GM12801 (cell line): Measurements from ENCODE around the gene ITGA3.

Experiments used
- TF ChIP-seq, protein P1 (sequence below): IDR thresholded peaks from one replicate; pipeline ENCODE4 v1.5.1; 2011; ENCODE audit warnings: control low read depth; ENCODE audit not compliant: insufficient read length; ENCODE audit errors: extremely low read depth

Gene ITGA3

DNA sequence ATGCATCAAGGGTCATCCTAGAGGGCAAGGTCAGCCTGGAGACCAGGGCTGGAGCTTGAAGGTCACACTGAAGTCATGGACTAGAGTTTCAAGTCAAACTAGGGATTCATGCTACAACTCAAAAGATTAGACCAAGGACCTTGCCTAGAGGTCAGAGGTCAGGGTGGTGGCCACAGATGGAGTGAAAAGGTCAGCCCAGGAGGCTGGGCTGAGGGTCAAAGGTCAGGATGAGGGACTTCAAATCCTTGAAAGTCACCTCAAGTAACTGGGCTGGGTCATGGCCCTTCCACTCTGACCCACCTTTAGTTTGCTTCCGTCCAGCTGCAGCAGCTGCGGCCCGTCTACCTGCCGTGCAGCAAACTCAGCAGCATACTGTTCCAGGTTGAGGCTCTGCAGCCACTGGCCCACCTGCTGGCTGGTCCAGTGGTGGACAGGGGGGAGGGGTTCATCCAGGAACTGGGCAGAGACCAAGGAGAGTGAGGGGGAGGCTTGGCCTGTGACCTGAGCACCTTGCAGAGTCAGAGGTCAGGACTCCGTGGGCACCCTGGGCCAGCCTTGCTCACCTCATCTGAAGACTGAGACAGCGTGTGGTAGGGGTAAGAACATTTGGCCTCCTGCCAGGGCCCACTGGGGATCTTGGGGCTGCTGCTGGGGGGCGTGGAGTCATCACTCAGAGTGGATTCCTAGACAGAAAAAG, 57.9 kb downstream of the ITGA3 start:
- TF ChIP-seq, protein P1, sequence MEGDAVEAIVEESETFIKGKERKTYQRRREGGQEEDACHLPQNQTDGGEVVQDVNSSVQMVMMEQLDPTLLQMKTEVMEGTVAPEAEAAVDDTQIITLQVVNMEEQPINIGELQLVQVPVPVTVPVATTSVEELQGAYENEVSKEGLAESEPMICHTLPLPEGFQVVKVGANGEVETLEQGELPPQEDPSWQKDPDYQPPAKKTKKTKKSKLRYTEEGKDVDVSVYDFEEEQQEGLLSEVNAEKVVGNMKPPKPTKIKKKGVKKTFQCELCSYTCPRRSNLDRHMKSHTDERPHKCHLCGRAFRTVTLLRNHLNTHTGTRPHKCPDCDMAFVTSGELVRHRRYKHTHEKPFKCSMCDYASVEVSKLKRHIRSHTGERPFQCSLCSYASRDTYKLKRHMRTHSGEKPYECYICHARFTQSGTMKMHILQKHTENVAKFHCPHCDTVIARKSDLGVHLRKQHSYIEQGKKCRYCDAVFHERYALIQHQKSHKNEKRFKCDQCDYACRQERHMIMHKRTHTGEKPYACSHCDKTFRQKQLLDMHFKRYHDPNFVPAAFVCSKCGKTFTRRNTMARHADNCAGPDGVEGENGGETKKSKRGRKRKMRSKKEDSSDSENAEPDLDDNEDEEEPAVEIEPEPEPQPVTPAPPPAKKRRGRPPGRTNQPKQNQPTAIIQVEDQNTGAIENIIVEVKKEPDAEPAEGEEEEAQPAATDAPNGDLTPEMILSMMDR = no peak

DNA sequence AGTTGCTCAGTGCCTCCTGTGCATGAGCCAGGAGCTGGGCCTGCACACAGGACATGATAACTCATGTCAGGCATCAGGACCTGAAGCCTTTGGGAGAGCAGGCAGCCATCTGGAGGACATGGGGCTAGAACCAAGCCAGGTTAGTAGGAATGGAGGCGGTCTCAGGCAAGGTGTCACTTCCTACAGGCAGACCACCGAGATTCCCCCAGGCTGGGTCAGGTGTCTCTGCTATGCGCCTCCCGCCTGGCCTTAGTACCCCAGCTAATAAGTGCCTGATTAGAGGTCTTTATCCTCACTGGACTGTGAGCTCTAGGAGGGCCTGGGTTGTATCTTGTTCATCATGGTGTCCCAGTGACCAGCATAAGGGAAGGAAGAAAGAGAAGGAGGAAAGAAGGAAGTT, 58.5 kb downstream of the ITGA3 start:
- TF ChIP-seq, protein P1 = no peak

DNA sequence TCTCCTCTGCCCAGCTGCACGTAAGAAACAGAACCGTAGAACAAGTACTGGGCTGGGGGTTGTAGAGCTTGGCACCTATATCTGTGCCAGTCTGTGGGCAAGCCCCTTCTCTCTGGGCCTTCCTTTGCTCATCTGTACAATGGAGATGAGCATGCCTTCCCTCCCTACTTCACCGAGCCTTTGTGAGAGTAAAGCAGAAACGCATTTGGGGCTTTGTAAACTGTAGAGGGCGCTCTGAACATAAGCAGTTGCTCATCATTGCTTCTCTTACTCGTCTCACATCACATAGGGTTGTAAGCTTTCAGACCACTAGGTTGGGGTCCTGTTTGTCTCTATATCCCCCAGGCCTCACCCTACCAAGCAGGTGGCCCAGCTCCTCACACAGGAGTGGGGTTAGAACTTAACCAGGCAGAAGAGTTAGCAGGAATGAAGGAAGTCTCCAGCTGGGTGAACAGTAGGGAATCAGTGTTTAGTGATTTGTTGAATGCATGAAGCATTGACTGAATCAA, 59.0 kb downstream of the ITGA3 start:
- TF ChIP-seq, protein P1 = no peak

DNA sequence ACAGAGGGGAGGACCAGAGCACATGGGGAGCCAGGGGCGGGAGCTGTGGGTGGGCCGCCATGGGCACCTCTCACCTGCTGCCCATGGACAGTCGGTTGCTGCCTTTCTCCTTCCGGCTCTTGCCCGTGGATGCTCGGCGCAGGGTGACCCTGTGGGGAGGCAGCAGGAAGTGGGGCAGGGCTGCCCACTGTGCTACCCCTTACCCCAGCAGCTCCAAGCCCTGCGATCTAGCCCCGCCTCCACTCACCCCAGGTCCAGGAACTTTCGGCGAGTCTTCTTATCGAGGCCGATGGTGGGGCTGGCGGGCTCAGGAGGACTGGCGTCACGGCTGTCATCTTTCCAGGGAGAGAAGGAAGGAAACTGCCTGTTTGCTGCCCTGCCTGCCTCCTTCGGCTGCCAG, 59.8 kb downstream of the ITGA3 start:
- TF ChIP-seq, protein P1 = no peak

DNA sequence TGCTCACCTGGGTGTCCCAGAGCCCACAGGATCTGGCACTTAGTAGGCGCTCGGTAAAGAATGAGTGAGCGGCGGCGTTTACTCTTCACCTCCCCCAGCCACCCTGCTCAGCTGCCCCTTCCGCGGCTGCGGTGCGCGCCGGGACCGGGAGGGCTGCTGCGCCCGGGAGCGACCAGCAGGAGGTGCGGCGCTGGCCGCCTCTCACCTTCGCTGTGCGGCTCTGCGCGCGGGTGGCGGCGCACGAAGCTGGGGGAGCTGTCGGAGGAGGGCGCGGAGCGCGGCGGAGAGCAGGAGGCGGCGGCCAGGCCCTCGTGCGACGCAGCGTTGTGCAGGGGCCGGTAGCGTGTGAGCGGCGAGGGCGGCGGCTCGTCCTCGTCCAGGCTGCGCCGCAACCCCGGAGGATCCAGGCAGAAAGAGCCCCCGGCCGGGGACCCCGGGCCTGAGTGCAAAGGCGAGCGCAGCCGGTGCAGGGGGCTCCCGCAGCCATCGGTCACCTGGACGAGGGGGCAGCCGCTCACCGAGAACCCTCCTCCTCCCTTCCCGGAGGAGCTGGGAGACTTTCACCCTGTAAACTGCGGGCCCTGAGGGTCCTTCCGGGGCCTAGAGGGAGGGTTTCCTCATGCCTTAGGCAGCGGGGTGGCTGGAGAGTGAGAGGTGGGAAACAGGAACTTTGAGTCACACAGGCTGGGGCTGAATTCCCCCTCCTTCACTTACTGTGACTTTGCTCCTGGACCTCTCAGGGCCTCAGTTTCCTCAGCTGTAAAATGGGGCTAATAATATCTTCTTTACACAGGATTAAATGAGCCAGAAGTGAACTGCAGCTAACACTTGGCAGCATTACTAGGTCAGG, 61.5 kb downstream of the ITGA3 start:
- TF ChIP-seq, protein P1 = no peak

DNA sequence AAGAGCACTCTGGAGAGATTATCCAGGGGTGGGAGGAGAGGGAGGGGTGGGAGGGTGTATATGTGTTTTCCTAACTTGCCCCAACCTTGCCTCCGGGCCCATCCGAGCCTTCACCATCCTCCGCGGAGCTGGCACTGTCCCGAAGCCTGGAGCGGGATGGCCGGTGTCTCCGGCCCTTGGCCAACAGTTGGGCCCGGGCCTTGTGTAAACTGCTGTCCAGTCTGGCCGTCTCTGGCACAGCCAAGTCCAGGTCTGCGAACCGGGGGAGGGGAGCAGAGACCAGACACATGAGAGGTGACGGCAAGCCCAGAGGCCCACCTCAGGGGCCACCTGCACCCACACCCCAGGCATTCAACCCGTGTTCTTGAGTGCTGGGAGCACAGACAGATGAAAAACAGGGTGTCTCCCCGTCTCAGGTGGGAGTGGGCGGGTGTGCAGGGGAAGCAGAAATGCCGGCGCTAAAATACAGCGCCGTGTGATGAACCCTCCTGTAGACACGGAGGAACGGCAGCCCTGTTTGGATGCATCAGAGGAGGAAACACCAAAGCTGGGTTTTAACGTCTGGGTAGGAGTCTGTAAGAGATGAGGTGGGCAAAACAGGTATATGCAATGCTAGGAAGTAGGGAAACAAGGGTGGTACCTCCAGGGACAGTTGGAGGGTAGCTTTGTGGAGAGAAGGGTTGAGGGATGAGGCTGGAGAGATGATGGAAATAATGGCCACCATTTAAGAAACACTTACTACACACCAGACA, 62.3 kb downstream of the ITGA3 start:
- TF ChIP-seq, protein P1 = no peak

DNA sequence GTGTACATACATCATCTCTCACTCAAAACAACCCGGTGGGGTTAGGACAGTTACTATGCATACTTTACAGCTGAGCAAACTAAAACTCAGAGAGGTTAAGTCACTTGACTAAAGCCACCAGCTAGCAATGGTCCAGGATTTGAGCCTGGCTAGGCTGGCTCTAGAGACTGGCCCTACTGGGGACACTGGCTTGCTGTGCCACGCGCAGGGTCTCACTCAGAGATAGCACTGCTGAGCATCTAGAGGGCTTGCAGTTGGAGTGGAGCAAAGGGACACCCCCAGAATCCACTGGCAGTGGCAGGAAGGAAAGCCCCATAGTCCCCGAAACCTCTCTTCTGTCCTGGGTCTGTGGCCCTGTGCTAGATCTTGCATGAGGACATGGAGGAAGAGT, 62.9 kb downstream of the ITGA3 start:
- TF ChIP-seq, protein P1 = no peak
